Heart left ventricle (tissue), 16 donors: ENCODE results near the gene TMC5. TPM values are rescaled to one million over a fixed set of nuclear protein-coding genes. Genes with fewer than 3 reads are reported as not detected.

Experiments
- ATAC-seq, 4 donors: fragments of 200-7000 bp; cut with Tn5 transposase; one replicate each; pipeline ENCODE4 v1.9.1; 2020 to 2022; ENCODE audit warnings: moderate library complexity in 4 of 4, mild to moderate bottlenecking in 3 of 4, moderate number of reproducible peaks in 1 of 4
- DNase-seq, 5 donors: peaks; one replicate each; pipeline ENCODE4 v3.0.0-alpha.2; 2020
- H3K27ac ChIP-seq, 12 donors: fragments of 200-600 bp; sonication (generic) in 4 of 12; one replicate each; pipeline versions ENCODE4 v1.5.0 to v1.8.0; 2016 to 2022; ENCODE audit warnings: mild to moderate bottlenecking in 2 of 12
- H3K27me3 ChIP-seq, 9 donors: fragments of 200-600 bp; sonication (generic) in 2 of 9; one replicate each; pipeline versions ENCODE4 v1.5.1 to v1.8.0; 2016 to 2022; ENCODE audit warnings: mild to moderate bottlenecking in 3 of 9
- H3K36me3 ChIP-seq, 9 donors: fragments of 200-600 bp; sonication (generic) in 2 of 9; one replicate each; pipeline versions ENCODE4 v1.5.0 to v1.8.0; 2018 to 2022; ENCODE audit warnings: mild to moderate bottlenecking in 2 of 9
- H3K4me1 ChIP-seq, 12 donors: fragments of 200-600 bp; sonication (generic) in 4 of 12; one replicate each; pipeline versions ENCODE4 v1.5.0 to v1.8.0; 2016 to 2022; ENCODE audit warnings: mild to moderate bottlenecking in 3 of 12
- H3K4me3 ChIP-seq, 12 donors: fragments of 200-600 bp; sonication (generic) in 4 of 12; one replicate each; pipeline versions ENCODE4 v1.5.0 to v1.8.0; 2017 to 2022; ENCODE audit warnings: mild to moderate bottlenecking in 9 of 12, moderate library complexity in 4 of 12
- H3K9me3 ChIP-seq, 12 donors: fragments of 200-600 bp; sonication (generic) in 4 of 12; one replicate each; pipeline versions ENCODE4 v1.5.0 to v1.8.0; 2016 to 2022; ENCODE audit warnings: mild to moderate bottlenecking in 1 of 12
- CTCF ChIP-seq, 12 donors: fragments of 200-600 bp; sonication (generic) in 4 of 12; IDR thresholded peaks; one replicate each; pipeline versions ENCODE4 v1.5.0 to v1.8.0; 2018 to 2022; ENCODE audit warnings: antibody characterized with exemption in 12 of 12, mild to moderate bottlenecking in 5 of 12
- POLR2A ChIP-seq, 2 donors: fragments of 450-650 bp; IDR thresholded peaks; one replicate each; pipeline ENCODE4 v1.6.1; 2017; ENCODE audit warnings: antibody characterized with exemption in 2 of 2, mild to moderate bottlenecking in 2 of 2, moderate library complexity in 2 of 2
- WGBS, 4 donors: extraction: QIAGEN DNeasy Blood & Tissue Kit in 2 of 4; methylation state at CpG; one replicate each; pipeline versions ENCODE4 v1.1.5 to v1.1.7; 2013 to 2018; 5-methylcytosine and 5-hydroxymethylcytosine counted together
- intact Hi-C, 10 donors: fragments of 100-400 bp; cut with DNase I; formaldehyde crosslinking; loops; one replicate each; pipeline versions ENCODE4 v1.11.1 to v1.14.2; 2022
- polyA plus RNA-seq, 2 donors: library from polyadenylated mRNA; stranded (reverse); fragments of 200-250 nt; gene quantifications; one replicate each; pipeline ENCODE4 v1.2.3, GENCODE V29; 2013
- total RNA-seq, 9 donors: library from RNA; depleted of rRNA in 2 of 9; stranded (reverse); fragments of >200 nt in 2 of 9; fragmentation: NEBNext Ultra II Directional in 3 of 9; extraction: Animal tissue kit (Norgen Biotek cat#: 25700) in 3 of 9; gene quantifications; one replicate each; pipeline versions ENCODE4 v1.1.0 to v1.2.4, GENCODE V29; 2016 to 2023
- donor health status: ischemic (EF 13 %, LVEDD 7.1; RV severe dilation, severe dysfunction).
- donor health status: healthy with polysubstance abuse.
- donor health status: DM: no; HTN: yes; CAD: no.
- donor health status: DM: no; HTN: no; CAD: no.
- donor health status: ischemic (EF 25% LVEDD 6.9; RV normal size, moderate dysfunction).
- donor health status: ischemic (EF 25% LVEDD 5.7; RV mildly dilated, moderate dysfunction).
- donor health status: healthy.
- donor health status: DM: yes; HTN: yes; CAD: no.
- donor health status: ischemic (EF 35%, LVEDD 5.7; RV mildly dilated, moderate dysfunction).
- donor health status: nonischemic (EF 11% LVEDD 7.7; RV severe dilation, severe dysfunction).
- donor health status: DM: yes; HTN: yes; CAD: no.
- donor health status: PGD.
- donor health status: ischemic (EF 29% LVEDD 5.4; RV normal size, mild dysfunction).
- donor health status: nonischemic (EF 23%, LVEDD 6.1; RV moderate dilation, normal function).

TMC5 gene
- total and polyA plus RNA-seq, 11 donors: 1.8 TPM; not detected in 10

- intact Hi-C loops: no loop called here
These were observed 98.1 kb downstream of the TMC5 start for GRCh38 chr16:19515757-19516156.

GRCh38 chr16:19517424-19518089 is 99.9 kb downstream of the TMC5 start:
- ATAC-seq (no peak), DNase-seq (no peak)
- peaks cover 0 to 66% (median 22%) of the 10 kb centered on the region in 12 donors for H3K4me1 ChIP-seq
- H3K27me3 ChIP-seq: no peaks in the 10 kb centered on the region
- H3K4me3 ChIP-seq: no peak overlapping the region
- no peak for TF ChIP-seq CTCF (IDR thresholded peaks at IDR 0.05)
- no peak for TF ChIP-seq POLR2A (IDR thresholded peaks at IDR 0.05)
- H3K9me3 ChIP-seq: no peaks in the 10 kb centered on the region
- 90 to 92% (median 91%) methylated on average over 8 of the region's 8 CpGs for WGBS, 4 donors
- no peak overlapping the region for H3K27ac ChIP-seq
- H3K36me3 ChIP-seq: peaks cover 0 to 43% (median 28%) of the 10 kb centered on the region in 9 donors
- intact Hi-C loops: no loop called here

More at GRCh38 chr16:19515757-19516156, 98.1 kb downstream of the TMC5 start:
- Histone ChIP-seq H3K4me3 (no peak overlapping the region), H3K4me1 (peaks cover 0 to 55% (median 17%) of the 10 kb centered on the region in 12 donors), H3K27me3 (no peaks in the 10 kb centered on the region), H3K27ac (no peak overlapping the region), H3K36me3 (peaks cover 0 to 52% (median 36%) of the 10 kb centered on the region in 9 donors), H3K9me3 (no peaks in the 10 kb centered on the region)
- ATAC-seq (no peak), DNase-seq (no peak)
- WGBS, 4 donors: 87 to 96% (median 95%) methylated on average over 2 of the region's 2 CpGs
- TF ChIP-seq POLR2A (IDR thresholded peaks at IDR 0.05) (no peak), CTCF (IDR thresholded peaks at IDR 0.05) (no peak)

GRCh38 chr16:19518388-19518787 is 100.7 kb downstream of the TMC5 start:
- H3K36me3 ChIP-seq: peaks cover 0 to 41% (median 28%) of the 10 kb centered on the region in 9 donors

More at GRCh38 chr16:19518388-19518787, 100.7 kb downstream of the TMC5 start:
- H3K4me1 ChIP-seq: peaks cover 0 to 67% (median 24%) of the 10 kb centered on the region in 12 donors
- no peaks in the 10 kb centered on the region for H3K9me3 ChIP-seq
- ATAC-seq (no peak), DNase-seq (no peak)
- 70 to 78% (median 70%) methylated on average over 2 of the region's 2 CpGs for WGBS, 4 donors
- H3K27ac ChIP-seq: no peak overlapping the region
- no peak for TF ChIP-seq POLR2A (IDR thresholded peaks at IDR 0.05)
- no peak for TF ChIP-seq CTCF (IDR thresholded peaks at IDR 0.05)
- H3K27me3 ChIP-seq: no peaks in the 10 kb centered on the region
- intact Hi-C loops: no loop called here
- H3K4me3 ChIP-seq: no peak overlapping the region
